H1 (cell line): Measurements from ENCODE around the gene CACNB2. TPM values are rescaled to one million over a fixed set of nuclear protein-coding genes. Genes with fewer than 3 reads are reported as not detected.
A peak's percentile ranks its signal among the peaks of the same experiment; 100 is the strongest.

Experiments used
- CTCF ChIA-PET: fragments of 300-600 bp; sonication (Branson Sonifier 250); formaldehyde crosslinking; loops from one replicate; lab custom pipeline; 2021; ENCODE audit not compliant: partially characterized antibody; lab: Charles Lee
- POLR2A ChIA-PET: fragments of 300-600 bp; sonication (Branson Sonifier 250); formaldehyde crosslinking; loops from one replicate; lab custom pipeline; 2021; ENCODE audit warnings: inconsistent platforms; ENCODE audit not compliant: partially characterized antibody; lab: Charles Lee
- DNase-seq, 2 experiments: peaks; one replicate each; pipeline versions ENCODE4 v3.0.0 to v3.0.0-alpha.2; 2010 to 2022; ENCODE audit warnings: low spot score in 2 of 2, low read depth in 1 of 2, mixed read lengths in 1 of 2
- FAIRE-seq: peaks from 2 replicates; lab custom pipeline; 2011; peaks lifted over from hg19 to GRCh38; lab: Jason Lieb, UNC
- H2AFZ ChIP-seq: 2 replicates; pipeline ENCODE4 v1.8.1; 2012; ENCODE audit warnings: low read length, inconsistent platforms
- H2AK5ac ChIP-seq: 2 replicates; pipeline ENCODE4 v1.6.1; 2013; ENCODE audit warnings: low read depth, low read length
- H2BK120ac ChIP-seq: replicated peaks from 2 replicates; pipeline ENCODE3; 2013; ENCODE audit warnings: low read depth, low read length, inconsistent platforms
- H2BK12ac ChIP-seq: 2 replicates; pipeline ENCODE4 v1.6.1; 2013; ENCODE audit warnings: low read depth, low read length
- H2BK15ac ChIP-seq: 2 replicates; pipeline ENCODE4 v1.6.1; 2013; ENCODE audit warnings: low read length
- H2BK20ac ChIP-seq: 2 replicates; pipeline ENCODE4 v1.6.1; 2013; ENCODE audit warnings: low read length
- H2BK5ac ChIP-seq: 2 replicates; pipeline ENCODE4 v1.6.1; 2013; ENCODE audit warnings: low read depth, low read length
- H3K14ac ChIP-seq: 2 replicates; pipeline ENCODE4 v1.6.1; 2013; ENCODE audit warnings: inconsistent platforms; ENCODE audit not compliant: insufficient read length
- H3K18ac ChIP-seq: 2 replicates; pipeline ENCODE4 v1.6.1; 2013; ENCODE audit warnings: low read length; ENCODE audit errors: extremely low read depth
- H3K23ac ChIP-seq: 2 replicates; pipeline ENCODE4 v1.6.1; 2013; ENCODE audit warnings: inconsistent platforms; ENCODE audit not compliant: insufficient read length
- H3K23me2 ChIP-seq: 2 replicates; pipeline ENCODE4 v1.6.1; 2013; ENCODE audit warnings: low read depth, low read length
- H3K27ac ChIP-seq: 2 replicates; pipeline ENCODE4 v1.6.1; 2011; ENCODE audit warnings: low read depth, low read length, inconsistent platforms
- H3K27me3 ChIP-seq, 4 experiments: replicated peaks in 1 of 4; 1 replicate in 1 of 4; 2 replicates in 3 of 4; pipeline versions ENCODE4 v1.6.1 to v1.8.1; 2011 to 2013; ENCODE audit warnings: low read length in 3 of 4, mild to moderate bottlenecking in 3 of 4, inconsistent platforms in 2 of 4, mixed read lengths in 2 of 4, moderate library complexity in 1 of 4; ENCODE audit not compliant: control insufficient read depth in 3 of 4, insufficient read depth in 3 of 4; ENCODE audit errors: extremely low read depth in 1 of 4
- H3K36me3 ChIP-seq, 4 experiments: 2 replicates each; pipeline versions ENCODE4 v1.6.1 to v1.8.1; 2011 to 2013; ENCODE audit warnings: mild to moderate bottlenecking in 4 of 4, low read length in 3 of 4, moderate library complexity in 2 of 4, control low read depth in 1 of 4, inconsistent platforms in 1 of 4; ENCODE audit not compliant: insufficient read depth in 4 of 4, control insufficient read depth in 2 of 4
- H3K4ac ChIP-seq: replicated peaks from 2 replicates; pipeline ENCODE3; 2013; ENCODE audit warnings: low read length, low read depth, mixed read lengths, inconsistent platforms; ENCODE audit not compliant: insufficient read length
- H3K4me1 ChIP-seq, 4 experiments: replicated peaks in 1 of 4; 1 replicate in 1 of 4; 2 replicates in 3 of 4; pipeline versions ENCODE4 v1.6.1 to v1.8.1; 2011 to 2013; ENCODE audit warnings: low read length in 3 of 4, inconsistent platforms in 2 of 4, mixed read lengths in 1 of 4; ENCODE audit not compliant: insufficient read depth in 4 of 4, control insufficient read depth in 3 of 4
- H3K4me2 ChIP-seq, 2 experiments: 2 replicates each; pipeline versions ENCODE4 v1.6.1 to v1.8.1; 2011 to 2013; ENCODE audit warnings: low read depth in 2 of 2, low read length in 2 of 2, control low read depth in 1 of 2, inconsistent platforms in 1 of 2, mild to moderate bottlenecking in 1 of 2; ENCODE audit not compliant: insufficient read depth in 1 of 2
- H3K4me3 ChIP-seq, 4 experiments: fragments of 200-600, 300-600 bp in 1 of 4; sonication (generic), shearing (Covaris generic), sonication (Bioruptor Twin) in 1 of 4; 2 replicates each; pipeline versions ENCODE4 v1.5.1 to v1.8.1; 2011 to 2016; ENCODE audit warnings: low read length in 4 of 4, low read depth in 3 of 4, control low read depth in 2 of 4, inconsistent platforms in 2 of 4, mild to moderate bottlenecking in 2 of 4, mixed read lengths in 1 of 4, moderate library complexity in 1 of 4; ENCODE audit not compliant: insufficient read depth in 2 of 4; ENCODE audit errors: extremely low read depth in 1 of 4
- H3K56ac ChIP-seq: replicated peaks from 2 replicates; pipeline ENCODE3; 2013; ENCODE audit warnings: low read depth, mild to moderate bottlenecking, mixed read lengths, low read length, inconsistent platforms; ENCODE audit not compliant: insufficient read length
- H3K79me1 ChIP-seq: 2 replicates; pipeline ENCODE4 v1.6.1; 2013; ENCODE audit warnings: low read depth, low read length, control low read depth
- H3K79me2 ChIP-seq, 2 experiments: 2 replicates each; pipeline versions ENCODE4 v1.6.1 to v1.8.1; 2012 to 2013; ENCODE audit warnings: low read length in 2 of 2, mild to moderate bottlenecking in 2 of 2, inconsistent platforms in 1 of 2; ENCODE audit not compliant: insufficient read depth in 2 of 2, control insufficient read depth in 1 of 2
- H3K9ac ChIP-seq, 4 experiments: replicated peaks in 1 of 4; 1 replicate in 1 of 4; 2 replicates in 3 of 4; pipeline versions ENCODE4 v1.6.1 to v1.8.1; 2011 to 2013; ENCODE audit warnings: low read depth in 3 of 4, low read length in 3 of 4, control low read depth in 2 of 4, mild to moderate bottlenecking in 2 of 4, moderate library complexity in 2 of 4, inconsistent platforms in 1 of 4; ENCODE audit errors: extremely low read depth in 1 of 4
- H3K9me3 ChIP-seq, 2 experiments: 2 replicates each; pipeline versions ENCODE4 v1.6.1 to v1.8.1; 2012 to 2013; ENCODE audit warnings: mild to moderate bottlenecking in 2 of 2, moderate library complexity in 2 of 2, control low read depth in 1 of 2, inconsistent platforms in 1 of 2, low read depth in 1 of 2, low read length in 1 of 2, mixed read lengths in 1 of 2; ENCODE audit not compliant: insufficient read depth in 2 of 2
- H4K20me1 ChIP-seq, 2 experiments: replicated peaks in 1 of 2; 2 replicates each; pipeline versions ENCODE3 to v1.8.1; 2011 to 2013; ENCODE audit warnings: inconsistent platforms in 2 of 2, low read length in 2 of 2, mild to moderate bottlenecking in 1 of 2; ENCODE audit not compliant: insufficient read depth in 2 of 2, control insufficient read depth in 1 of 2
- H4K5ac ChIP-seq: 2 replicates; pipeline ENCODE4 v1.6.1; 2013; ENCODE audit warnings: low read length, low read depth, mixed read lengths, inconsistent platforms; ENCODE audit not compliant: insufficient read length
- H4K8ac ChIP-seq: 2 replicates; pipeline ENCODE4 v1.8.0; 2013; ENCODE audit warnings: mild to moderate bottlenecking, moderate library complexity, low read length, inconsistent platforms; ENCODE audit not compliant: insufficient read depth; ENCODE audit errors: extremely low read depth
- H4K91ac ChIP-seq: replicated peaks from 2 replicates; pipeline ENCODE3; 2013; ENCODE audit warnings: low read length, mixed read lengths, inconsistent platforms; ENCODE audit not compliant: insufficient read length
- EGR1 ChIP-seq: IDR thresholded peaks from 2 replicates; pipeline ENCODE4 v1.6.1; 2011; ENCODE audit warnings: low read depth, low read length, borderline replicate concordance
- EZH2 ChIP-seq: fragments of 200-600 bp; sonication (generic); IDR thresholded peaks from 2 replicates; pipeline ENCODE4 v1.7.1; 2012; ENCODE audit warnings: low read depth, mild to moderate bottlenecking, moderate library complexity, low read length, inconsistent platforms; ENCODE audit not compliant: severe bottlenecking
- GABPA ChIP-seq: IDR thresholded peaks from 2 replicates; pipeline ENCODE4 v1.6.1; 2011; ENCODE audit warnings: mild to moderate bottlenecking, low read length, moderate library complexity, borderline replicate concordance; ENCODE audit not compliant: insufficient read depth
- NANOG ChIP-seq: IDR thresholded peaks from 2 replicates; pipeline ENCODE4 v1.6.1; 2011; ENCODE audit warnings: low read length, low read depth, mild to moderate bottlenecking, inconsistent platforms; ENCODE audit not compliant: insufficient read depth, poor library complexity, severe bottlenecking
- RAD21 ChIP-seq, 2 experiments: IDR thresholded peaks in 1 of 2; conservative IDR thresholded peaks in 1 of 2; 2 replicates each; pipeline ENCODE4 v1.6.1; 2011; ENCODE audit warnings: low read depth in 2 of 2, low read length in 2 of 2, improper control_type of control experiment in 1 of 2, inconsistent platforms in 1 of 2, mild to moderate bottlenecking in 1 of 2, moderate library complexity in 1 of 2
- SIN3A ChIP-seq, 2 experiments: IDR thresholded peaks in 1 of 2; conservative IDR thresholded peaks in 1 of 2; 2 replicates each; pipeline ENCODE4 v1.6.1; 2011 to 2012; ENCODE audit warnings: low read length in 2 of 2, improper control_type of control experiment in 1 of 2, low read depth in 1 of 2, mild to moderate bottlenecking in 1 of 2
- TAF7 ChIP-seq: optimal IDR thresholded peaks from 2 replicates; pipeline ENCODE3; 2011; ENCODE audit warnings: low read depth, mild to moderate bottlenecking, inconsistent platforms, low read length, moderate library complexity, borderline replicate concordance
- TCF12 ChIP-seq: IDR thresholded peaks from 2 replicates; pipeline ENCODE4 v1.6.1; 2011; ENCODE audit warnings: low read depth, mild to moderate bottlenecking, low read length
- WGBS, 2 experiments: shearing (Covaris generic) in 1 of 2; methylation state at CpG; one replicate each; pipeline versions ENCODE4 v1.1.6 to v1.1.7; 2013 to 2015; ENCODE audit warnings: low lambda C conversion rate in 2 of 2, mixed read lengths in 2 of 2, inconsistent platforms in 1 of 2, low coverage in 1 of 2, missing lambda C conversion rate in 1 of 2; ENCODE audit not compliant: insufficient replicate concordance in 2 of 2, insufficient coverage in 1 of 2, insufficient read length in 1 of 2; ENCODE audit errors: extremely low coverage in 1 of 2, missing lambda C conversion rate in 1 of 2; 5-methylcytosine and 5-hydroxymethylcytosine counted together
- polyA plus RNA-seq, 7 experiments: library from polyadenylated mRNA; depleted of rRNA in 3 of 7; stranded (reverse) in 5 of 7; unstranded in 2 of 7; fragments of >200 nt in 5 of 7; fragments of 200-250 nt in 2 of 7; gene quantifications; 1 replicate in 5 of 7; 2 replicates in 1 of 7; 4 replicates in 1 of 7; pipeline versions ENCODE4 v1.2.1 to v1.2.3, GENCODE V29; 2011 to 2013; ENCODE audit warnings: missing spikeins in 2 of 7, mixed read lengths in 2 of 7
- total RNA-seq: library from RNA; stranded (reverse); fragmentation: NEBNext Ultra II Directional; extraction: Animal tissue kit (Norgen Biotek cat#: 25700); gene quantifications from 2 replicates; pipeline ENCODE4 v1.2.1, GENCODE V29; 2021
- TF ChIP-seq, protein P1 (sequence below), 3 experiments: IDR thresholded peaks; 1 replicate in 2 of 3; 2 replicates in 1 of 3; pipeline versions ENCODE4 v1.5.1 to v1.6.1; 2011; ENCODE audit warnings: low read length in 3 of 3, mild to moderate bottlenecking in 3 of 3, inconsistent platforms in 2 of 3, low read depth in 1 of 3, moderate library complexity in 1 of 3; ENCODE audit not compliant: insufficient read depth in 1 of 3; ENCODE audit errors: control extremely low read depth in 1 of 3

Gene CACNB2
- total and polyA plus RNA-seq, 2 of the 8 experiments (the other 6 are each of a cell fraction or from before 2014, with no cell fraction given), result 2.4 to 3.2 TPM

DNA sequence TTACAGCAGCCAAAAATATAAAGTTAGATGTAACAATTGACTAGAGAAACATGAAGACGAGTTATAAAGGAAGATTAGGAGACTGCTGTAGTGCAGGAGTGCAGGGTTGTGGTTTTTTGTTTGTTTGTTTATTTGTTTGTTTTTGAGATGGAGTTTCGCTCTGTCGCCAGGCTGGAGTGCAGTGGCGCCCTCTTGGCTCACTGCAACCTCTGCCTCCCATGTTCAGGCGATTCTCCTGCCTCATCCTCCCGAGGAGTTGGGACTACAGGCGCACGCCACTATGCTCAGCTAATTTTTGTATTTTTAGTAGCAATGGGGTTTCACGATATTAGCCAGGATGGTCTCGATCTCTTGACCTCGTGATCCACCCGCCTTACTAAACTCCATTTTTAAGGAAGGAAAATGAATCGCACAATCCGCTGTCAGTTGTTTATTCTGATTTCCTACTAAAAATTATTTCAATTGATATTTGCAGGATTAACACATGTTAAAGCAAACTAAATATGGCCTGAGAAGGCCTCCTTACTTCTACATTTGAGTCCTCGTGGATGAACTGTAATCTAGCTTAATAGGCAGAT lies 277.8 kb downstream of the CACNB2 start:
- no peaks in the 10 kb centered on the region for H3K9me3 ChIP-seq
- H2AFZ ChIP-seq, result no peak overlapping the region
- no peak overlapping the region for H3K4me3 ChIP-seq
- H2BK120ac ChIP-seq, result no peak overlapping the region
- no peak overlapping the region for H2BK12ac ChIP-seq
- no peak overlapping the region for H2BK20ac ChIP-seq
- no peak overlapping the region for H2AK5ac ChIP-seq
- no peaks in the 10 kb centered on the region for H3K79me1 ChIP-seq
- H3K14ac ChIP-seq, result no peak overlapping the region
- H4K20me1 ChIP-seq, result no peaks in the 10 kb centered on the region
- H4K5ac ChIP-seq, result no peak overlapping the region
- H3K9ac ChIP-seq, result no peak overlapping the region
- POLR2A ChIA-PET, result no interaction called here
- no peak overlapping the region for H4K8ac ChIP-seq
- H3K36me3 ChIP-seq, result no peaks in the 10 kb centered on the region
- FAIRE-seq, result no peak
- no peak overlapping the region for H3K4me2 ChIP-seq
- no peak overlapping the region for H2BK5ac ChIP-seq
- H3K27ac ChIP-seq, result no peak overlapping the region
- H3K23me2 ChIP-seq, result no peaks in the 10 kb centered on the region
- no peak overlapping the region for H3K18ac ChIP-seq
- H3K56ac ChIP-seq, result no peak overlapping the region
- no peaks in the 10 kb centered on the region for H3K79me2 ChIP-seq
- H3K4ac ChIP-seq, result no peak overlapping the region
- H3K4me1 ChIP-seq, result no peaks in the 10 kb centered on the region
- 86% methylated on average over 15 of the region's 15 CpGs; no CpG with 5 or more reads in 1 of the 2 experiments for WGBS, 2 experiments
- H2BK15ac ChIP-seq, result no peak overlapping the region
- CTCF ChIA-PET, result interaction anchor here (1.0 to 1.9 kb wide), 7 partner anchors 8 to 145 kb away, joined by 3 to 6 read pairs (median 4); no protein-coding TSS in a partner anchor
- no peak overlapping the region for H3K23ac ChIP-seq
- no peaks in the 10 kb centered on the region for H3K27me3 ChIP-seq
- DNase-seq, result no peak
- H4K91ac ChIP-seq, result no peak overlapping the region
- no peak for TF ChIP-seq TCF12
- no peak for TF ChIP-seq EZH2
- TF ChIP-seq, protein P1, sequence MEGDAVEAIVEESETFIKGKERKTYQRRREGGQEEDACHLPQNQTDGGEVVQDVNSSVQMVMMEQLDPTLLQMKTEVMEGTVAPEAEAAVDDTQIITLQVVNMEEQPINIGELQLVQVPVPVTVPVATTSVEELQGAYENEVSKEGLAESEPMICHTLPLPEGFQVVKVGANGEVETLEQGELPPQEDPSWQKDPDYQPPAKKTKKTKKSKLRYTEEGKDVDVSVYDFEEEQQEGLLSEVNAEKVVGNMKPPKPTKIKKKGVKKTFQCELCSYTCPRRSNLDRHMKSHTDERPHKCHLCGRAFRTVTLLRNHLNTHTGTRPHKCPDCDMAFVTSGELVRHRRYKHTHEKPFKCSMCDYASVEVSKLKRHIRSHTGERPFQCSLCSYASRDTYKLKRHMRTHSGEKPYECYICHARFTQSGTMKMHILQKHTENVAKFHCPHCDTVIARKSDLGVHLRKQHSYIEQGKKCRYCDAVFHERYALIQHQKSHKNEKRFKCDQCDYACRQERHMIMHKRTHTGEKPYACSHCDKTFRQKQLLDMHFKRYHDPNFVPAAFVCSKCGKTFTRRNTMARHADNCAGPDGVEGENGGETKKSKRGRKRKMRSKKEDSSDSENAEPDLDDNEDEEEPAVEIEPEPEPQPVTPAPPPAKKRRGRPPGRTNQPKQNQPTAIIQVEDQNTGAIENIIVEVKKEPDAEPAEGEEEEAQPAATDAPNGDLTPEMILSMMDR (IDR thresholded peaks at IDR 0.05; ENCODE audit: control extremely low read depth in 1 of 3, insufficient read depth in 1 of 3, low read depth in 1 of 3, low read length in 3 of 3), result peak in 2 of 3 experiments; percentile 32 to 52; a peak in 3 of 4 replicates
- no peak for TF ChIP-seq NANOG
- TF ChIP-seq TAF7, result no peak
- TF ChIP-seq SIN3A (conservative IDR thresholded peaks at IDR 0.05 in 1 of 2, IDR thresholded peaks at IDR 0.05 in 1 of 2; ENCODE audit: low read depth in 1 of 2, low read length in 2 of 2), result no peak
- TF ChIP-seq GABPA, result no peak
- TF ChIP-seq EGR1, result no peak
- peak in 1 of 2 experiments; percentile 22; a peak in 2 of 4 replicates for TF ChIP-seq RAD21 (IDR thresholded peaks at IDR 0.05 in 1 of 2, conservative IDR thresholded peaks at IDR 0.05 in 1 of 2; ENCODE audit: low read depth in 2 of 2, low read length in 2 of 2)
